Nephron progenitor cell (in vitro differentiated cells): ENCODE measurements around the gene TMA16.

ENCODE experiments used
- DNase-seq: peaks from one replicate; pipeline ENCODE4 v3.0.0; 2021
- H3K27ac Mint-ChIP-seq: 2 replicates; pipeline ENCODE4 v1.8.0; 2021; ENCODE audit warnings: mild to moderate bottlenecking, moderate library complexity, mixed read lengths
- H3K27me3 Mint-ChIP-seq: 2 replicates; pipeline ENCODE4 v1.8.0; 2021; ENCODE audit warnings: mild to moderate bottlenecking, low read depth, mixed read lengths; ENCODE audit not compliant: poor library complexity
- H3K36me3 Mint-ChIP-seq: 2 replicates; pipeline ENCODE4 v1.8.0; 2021; ENCODE audit warnings: low read depth, mixed read lengths
- H3K4me1 Mint-ChIP-seq: 2 replicates; pipeline ENCODE4 v1.8.0; 2021; ENCODE audit warnings: mixed read lengths
- H3K4me3 Mint-ChIP-seq: 2 replicates; pipeline ENCODE4 v1.8.0; 2021; ENCODE audit warnings: mild to moderate bottlenecking, moderate library complexity, mixed read lengths
- H3K9me3 Mint-ChIP-seq: 2 replicates; pipeline ENCODE4 v1.8.0; 2021; ENCODE audit warnings: mild to moderate bottlenecking, moderate library complexity, mixed read lengths
- TF ChIP-seq, protein P1 (sequence below): fragments of 200-600 bp; sonication (generic); IDR thresholded peaks from 2 replicates; pipeline ENCODE4 v1.5.0; 2021; ENCODE audit warnings: antibody characterized with exemption

The TMA16 gene

DNA sequence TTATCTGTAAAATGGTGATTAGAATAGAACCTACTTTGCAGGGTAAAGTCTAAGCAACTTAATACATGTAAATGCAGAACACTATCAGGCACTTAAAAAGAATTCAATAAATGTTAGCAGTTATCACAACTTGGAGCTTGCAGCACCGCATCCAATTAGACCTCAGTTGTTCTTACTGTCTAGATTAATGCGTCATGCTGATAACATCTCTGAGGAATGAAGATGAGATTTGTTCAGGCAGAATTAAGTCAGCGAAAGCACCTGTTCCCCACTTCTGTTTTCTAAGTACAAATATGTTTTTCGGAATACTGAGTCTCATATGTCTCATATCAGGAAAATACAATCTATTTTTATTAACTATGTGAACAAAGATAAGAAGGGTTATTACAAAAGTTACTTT lies 58.7 kb downstream of the TMA16 start:
- DNase-seq = no peak
- H3K27ac Mint-ChIP-seq = no peak overlapping the region

DNA sequence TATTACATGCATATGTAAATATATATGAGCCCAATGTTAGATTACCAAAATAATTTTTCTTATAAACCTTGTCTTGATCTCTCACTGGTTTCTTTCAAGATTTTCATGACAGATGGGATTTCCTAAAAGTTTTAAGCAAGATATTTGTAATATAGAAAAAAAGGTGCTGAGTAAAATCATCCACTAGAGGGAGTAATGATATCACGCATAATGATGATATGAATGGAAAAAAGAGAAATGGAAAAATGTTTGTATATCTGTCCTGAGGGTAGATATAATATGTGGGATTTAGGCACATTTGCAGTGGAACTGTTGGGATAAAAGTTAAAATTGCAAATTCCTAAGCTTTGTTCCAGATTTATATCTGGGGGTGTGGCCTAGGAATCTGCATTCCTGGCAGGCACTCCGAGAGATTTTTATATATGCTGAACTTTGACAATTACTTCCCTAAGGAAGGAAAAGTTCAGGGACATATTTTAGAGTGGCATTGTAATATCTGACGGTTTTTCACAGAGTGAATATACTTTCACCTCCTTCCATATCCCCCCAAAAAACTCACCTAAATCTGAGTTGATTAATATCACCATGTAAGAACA lies 60.5 kb downstream of the TMA16 start:
- no peak for DNase-seq
- Mint-ChIP-seq H3K27me3 (peaks cover 10% of the 10 kb centered on the region), H3K4me3 (no peak overlapping the region), H3K9me3 (no peaks in the 10 kb centered on the region), H3K27ac (no peak overlapping the region), H3K36me3 (no peaks in the 10 kb centered on the region), H3K4me1 (no peaks in the 10 kb centered on the region)
- TF ChIP-seq, protein P1, sequence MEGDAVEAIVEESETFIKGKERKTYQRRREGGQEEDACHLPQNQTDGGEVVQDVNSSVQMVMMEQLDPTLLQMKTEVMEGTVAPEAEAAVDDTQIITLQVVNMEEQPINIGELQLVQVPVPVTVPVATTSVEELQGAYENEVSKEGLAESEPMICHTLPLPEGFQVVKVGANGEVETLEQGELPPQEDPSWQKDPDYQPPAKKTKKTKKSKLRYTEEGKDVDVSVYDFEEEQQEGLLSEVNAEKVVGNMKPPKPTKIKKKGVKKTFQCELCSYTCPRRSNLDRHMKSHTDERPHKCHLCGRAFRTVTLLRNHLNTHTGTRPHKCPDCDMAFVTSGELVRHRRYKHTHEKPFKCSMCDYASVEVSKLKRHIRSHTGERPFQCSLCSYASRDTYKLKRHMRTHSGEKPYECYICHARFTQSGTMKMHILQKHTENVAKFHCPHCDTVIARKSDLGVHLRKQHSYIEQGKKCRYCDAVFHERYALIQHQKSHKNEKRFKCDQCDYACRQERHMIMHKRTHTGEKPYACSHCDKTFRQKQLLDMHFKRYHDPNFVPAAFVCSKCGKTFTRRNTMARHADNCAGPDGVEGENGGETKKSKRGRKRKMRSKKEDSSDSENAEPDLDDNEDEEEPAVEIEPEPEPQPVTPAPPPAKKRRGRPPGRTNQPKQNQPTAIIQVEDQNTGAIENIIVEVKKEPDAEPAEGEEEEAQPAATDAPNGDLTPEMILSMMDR = peak; percentile 71

More for the DNA sequence above, 58.7 kb downstream of the TMA16 start:
- no peaks in the 10 kb centered on the region for H3K4me1 Mint-ChIP-seq
- TF ChIP-seq, protein P1 = no peak
- H3K4me3 Mint-ChIP-seq = no peak overlapping the region
- no peaks in the 10 kb centered on the region for H3K36me3 Mint-ChIP-seq
- H3K27me3 Mint-ChIP-seq = peaks cover 9% of the 10 kb centered on the region
- no peaks in the 10 kb centered on the region for H3K9me3 Mint-ChIP-seq

- Mint-ChIP-seq H3K4me3 (no peak overlapping the region), H3K36me3 (no peaks in the 10 kb centered on the region), H3K27ac (no peak overlapping the region), H3K27me3 (peaks cover 6% of the 10 kb centered on the region), H3K4me1 (no peaks in the 10 kb centered on the region), H3K9me3 (peaks cover 4% of the 10 kb centered on the region)
- TF ChIP-seq, protein P1 = no peak
- DNase-seq = no peak
Measured at GRCh38 chr4:163556177-163556576, 61.7 kb downstream of the TMA16 start.

DNA sequence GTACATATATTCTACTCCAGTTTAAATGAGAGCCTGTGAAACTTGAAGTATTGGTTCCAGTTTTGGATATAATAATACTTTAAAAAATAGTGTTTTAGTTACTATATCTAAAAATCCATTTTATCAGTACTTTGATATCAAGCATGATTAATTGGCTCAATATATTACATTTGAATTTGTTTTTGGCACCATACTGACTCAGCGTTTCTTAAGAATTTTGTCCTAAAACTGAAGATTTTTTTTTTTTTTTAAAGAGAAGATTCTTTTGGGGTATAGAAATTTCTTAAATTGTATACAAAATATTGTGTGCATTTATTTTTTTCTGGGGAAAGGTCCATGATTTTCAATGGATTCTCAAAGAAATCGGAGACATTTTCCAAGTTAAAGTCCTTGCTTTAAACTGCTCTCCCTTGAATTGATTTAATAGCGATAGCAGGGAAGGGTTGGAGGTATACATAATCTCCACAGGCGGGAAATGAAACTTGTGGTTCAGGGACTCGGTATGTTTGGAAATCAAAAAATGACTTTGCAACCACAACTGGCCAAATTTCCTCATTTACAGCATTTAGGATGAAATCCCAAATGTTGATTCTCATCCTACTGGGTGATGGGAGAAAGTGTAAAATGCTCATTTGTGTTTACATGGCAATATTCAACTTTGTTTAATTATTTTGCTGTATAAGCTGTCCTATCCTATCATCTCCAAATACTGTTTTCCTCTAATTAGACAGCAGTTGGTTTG lies 62.3 kb downstream of the TMA16 start:
- Mint-ChIP-seq H3K27me3 (peaks cover 3% of the 10 kb centered on the region), H3K9me3 (peaks cover 7% of the 10 kb centered on the region), H3K27ac (no peak overlapping the region), H3K4me3 (no peak overlapping the region), H3K36me3 (no peaks in the 10 kb centered on the region), H3K4me1 (no peaks in the 10 kb centered on the region)
- no peak for DNase-seq
- TF ChIP-seq, protein P1 = no peak

DNA sequence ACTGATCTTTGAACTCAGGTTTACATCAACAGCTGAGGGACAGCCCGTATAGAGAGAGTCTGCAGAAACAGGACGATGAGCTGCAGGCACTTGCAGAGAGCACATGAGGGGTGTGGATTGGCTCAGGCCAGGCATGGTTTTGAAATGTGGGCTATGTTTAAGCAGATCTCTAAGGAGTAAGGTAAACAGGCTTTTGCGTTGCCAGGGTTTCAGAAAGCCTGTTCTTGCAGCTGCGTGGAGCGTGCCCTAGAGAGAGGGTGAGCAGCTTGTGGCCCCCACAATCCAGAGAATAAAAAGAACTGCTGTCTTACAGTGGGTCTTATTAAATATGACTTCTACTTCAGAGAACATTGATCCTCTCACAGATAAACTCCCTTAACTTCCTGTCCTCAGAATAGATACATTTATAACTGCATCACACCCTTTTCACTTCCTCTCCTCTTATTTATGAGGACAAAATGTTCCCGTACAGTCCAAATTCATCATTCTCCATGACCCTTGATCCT lies 64.1 kb downstream of the TMA16 start:
- peaks cover 8% of the 10 kb centered on the region for H3K9me3 Mint-ChIP-seq
- H3K27me3 Mint-ChIP-seq = peaks cover 3% of the 10 kb centered on the region
- no peaks in the 10 kb centered on the region for H3K4me1 Mint-ChIP-seq
- no peak overlapping the region for H3K27ac Mint-ChIP-seq
- no peak overlapping the region for H3K4me3 Mint-ChIP-seq
- no peaks in the 10 kb centered on the region for H3K36me3 Mint-ChIP-seq
- TF ChIP-seq, protein P1 = no peak
- DNase-seq = no peak
